ENCODE measurements around the gene PDGFRA. TPM values are rescaled to one million over a fixed set of nuclear protein-coding genes. Genes with fewer than 3 reads are reported as not detected.

PDGFRA gene
- 100 to 1,000 TPM in 2 of 5 donors, 10 to 100 TPM in 3; 44.6 to 371 (median 84.0) TPM for total RNA-seq
- 10 to 100 TPM in 2 of 3 donors, 1 to 10 TPM in 1; 8.2 to 32.1 (median 19.3) TPM for polyA plus RNA-seq
- long read RNA-seq, donor 1 = 0 reads
- long read RNA-seq, donor 2, full-length matches to known transcripts = 3 of 8 reads
- long read RNA-seq, donor 2, partial matches to known transcripts = 5 of 8 reads
- long read RNA-seq, donor 2, other reads (novel, unspliced or antisense) = 0 of 8 reads
- long read RNA-seq, donor 3, full-length matches to known transcripts = 4 of 4 reads
- long read RNA-seq, donor 3, partial matches to known transcripts = 0 of 4 reads
- long read RNA-seq, donor 3, other reads (novel, unspliced or antisense) = 0 of 4 reads
- long read RNA-seq, donor 4, full-length matches to known transcripts = 2 of 2 reads
- long read RNA-seq, donor 4, partial matches to known transcripts = 0 of 2 reads
- long read RNA-seq, donor 4, other reads (novel, unspliced or antisense) = 0 of 2 reads
- long read RNA-seq, donor 5, full-length matches to known transcripts = 9 of 9 reads
- long read RNA-seq, donor 5, partial matches to known transcripts = 0 of 9 reads
- long read RNA-seq, donor 5, other reads (novel, unspliced or antisense) = 0 of 9 reads
- long read RNA-seq, donor 6 = 0 reads
- long read RNA-seq, donor 7, full-length matches to known transcripts = 8 of 105 reads
- long read RNA-seq, donor 7, partial matches to known transcripts = 97 of 105 reads
- long read RNA-seq, donor 7, other reads (novel, unspliced or antisense) = 0 of 105 reads
- long read RNA-seq, donor 8, full-length matches to known transcripts = 7 of 86 reads
- long read RNA-seq, donor 8, partial matches to known transcripts = 79 of 86 reads
- long read RNA-seq, donor 8, other reads (novel, unspliced or antisense) = 0 of 86 reads
- long read RNA-seq, donor 9, full-length matches to known transcripts = 2 of 20 reads
- long read RNA-seq, donor 9, partial matches to known transcripts = 18 of 20 reads
- long read RNA-seq, donor 9, other reads (novel, unspliced or antisense) = 0 of 20 reads
- long read RNA-seq, donor 10, full-length matches to known transcripts = 2 of 2 reads
- long read RNA-seq, donor 10, partial matches to known transcripts = 0 of 2 reads
- long read RNA-seq, donor 10, other reads (novel, unspliced or antisense) = 0 of 2 reads

GRCh38 chr4:54228961-54229501, at the start of gene PDGFRA:
TSS of gene PDGFRA (plus strand) at chr4:54229293. CDS start at chr4:54258769, 29,476 bp downstream.
- Histone ChIP-seq H3K36me3 (no peaks in the 10 kb centered on the region), H3K4me3 (peak within 1 kb of the TSS; percentile 50 to 66 (median 53)), H3K27ac (peak within 1 kb of the TSS; percentile 31 to 80 (median 68)), H3K4me1 (peaks cover 60 to 86% (median 80%) of the 10 kb centered on the region in 4 donors), H3K9me3 (no peaks in the 10 kb centered on the region), H3K27me3 (peaks cover 26 to 100% (median 91%) of the 10 kb centered on the region in 3 donors)
- peak in 1 of 2 donors; percentile 93 for DNase-seq
- 16 to 27% (median 21%) methylated on average over 15 of the region's 15 CpGs for WGBS, 5 donors
- TF ChIP-seq EP300 (IDR thresholded peaks at IDR 0.05) = no peak
- TF ChIP-seq POLR2A (IDR thresholded peaks at IDR 0.05) = no peak
- TF ChIP-seq, protein P1, sequence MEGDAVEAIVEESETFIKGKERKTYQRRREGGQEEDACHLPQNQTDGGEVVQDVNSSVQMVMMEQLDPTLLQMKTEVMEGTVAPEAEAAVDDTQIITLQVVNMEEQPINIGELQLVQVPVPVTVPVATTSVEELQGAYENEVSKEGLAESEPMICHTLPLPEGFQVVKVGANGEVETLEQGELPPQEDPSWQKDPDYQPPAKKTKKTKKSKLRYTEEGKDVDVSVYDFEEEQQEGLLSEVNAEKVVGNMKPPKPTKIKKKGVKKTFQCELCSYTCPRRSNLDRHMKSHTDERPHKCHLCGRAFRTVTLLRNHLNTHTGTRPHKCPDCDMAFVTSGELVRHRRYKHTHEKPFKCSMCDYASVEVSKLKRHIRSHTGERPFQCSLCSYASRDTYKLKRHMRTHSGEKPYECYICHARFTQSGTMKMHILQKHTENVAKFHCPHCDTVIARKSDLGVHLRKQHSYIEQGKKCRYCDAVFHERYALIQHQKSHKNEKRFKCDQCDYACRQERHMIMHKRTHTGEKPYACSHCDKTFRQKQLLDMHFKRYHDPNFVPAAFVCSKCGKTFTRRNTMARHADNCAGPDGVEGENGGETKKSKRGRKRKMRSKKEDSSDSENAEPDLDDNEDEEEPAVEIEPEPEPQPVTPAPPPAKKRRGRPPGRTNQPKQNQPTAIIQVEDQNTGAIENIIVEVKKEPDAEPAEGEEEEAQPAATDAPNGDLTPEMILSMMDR (IDR thresholded peaks at IDR 0.05) = no peak
- peak in 2 of 3 donors; percentile 49 to 51 for TF ChIP-seq POLR2AphosphoS5 (IDR thresholded peaks at IDR 0.05)
- intact Hi-C loops (cut with DNase I; ENCODE audit: low total_unique reads) = loop anchor here (5.0 kb wide), 1 partner anchor 302 kb away; no protein-coding TSS in a partner anchor

- no peak overlapping the region for H3K27ac ChIP-seq
- intact Hi-C loops (cut with DNase I; ENCODE audit: low total_unique reads) = no loop called here
- TF ChIP-seq EP300 (IDR thresholded peaks at IDR 0.05) (no peak), POLR2AphosphoS5 (IDR thresholded peaks at IDR 0.05) (no peak), POLR2A (IDR thresholded peaks at IDR 0.05) (no peak)
- TF ChIP-seq, protein P1 (IDR thresholded peaks at IDR 0.05) = no peak
- 44 to 64% (median 54%) methylated on average over 3 of the region's 3 CpGs for WGBS, 5 donors
- H3K27me3 ChIP-seq = no peaks in the 10 kb centered on the region
- H3K9me3 ChIP-seq = no peaks in the 10 kb centered on the region
- H3K4me1 ChIP-seq = no peaks in the 10 kb centered on the region
- no peak for DNase-seq
- H3K4me3 ChIP-seq = no peak overlapping the region
- no peaks in the 10 kb centered on the region for H3K36me3 ChIP-seq
Observed at GRCh38 chr4:54184581-54184980, 44.5 kb upstream of the PDGFRA start.

- H3K4me3 ChIP-seq = no peak overlapping the region
Observed at GRCh38 chr4:54185044-54185780, 43.9 kb upstream of the PDGFRA start.

More at GRCh38 chr4:54185044-54185780, 43.9 kb upstream of the PDGFRA start:
- 45 to 61% (median 51%) methylated on average over 5 of the region's 5 CpGs for WGBS, 5 donors
- Histone ChIP-seq H3K27me3 (no peaks in the 10 kb centered on the region), H3K36me3 (no peaks in the 10 kb centered on the region), H3K4me1 (no peaks in the 10 kb centered on the region), H3K27ac (no peak overlapping the region), H3K9me3 (no peaks in the 10 kb centered on the region)
- DNase-seq = no peak
- intact Hi-C loops (cut with DNase I; ENCODE audit: low total_unique reads) = no loop called here
- TF ChIP-seq, protein P1 (IDR thresholded peaks at IDR 0.05) = no peak

Measured in stomach (tissue), 19 donors.